Large intestine (tissue), 12 donors: ENCODE results near the gene MLLT6. TPM values are rescaled to one million over a fixed set of nuclear protein-coding genes. Genes with fewer than 3 reads are reported as not detected.

Source experiments
- DNase-seq, 2 donors: peaks; one replicate each; pipeline versions ENCODE4 v3.0.0 to v3.0.0-alpha.2; 2013
- H3K27ac ChIP-seq: one replicate; pipeline ENCODE4 v1.5.1; 2013; ENCODE audit warnings: low read length
- H3K27me3 ChIP-seq: 2 replicates; pipeline ENCODE4 v1.6.1; 2013; ENCODE audit warnings: low read length; ENCODE audit not compliant: control insufficient read depth, insufficient read depth
- H3K36me3 ChIP-seq: 2 replicates; pipeline ENCODE4 v1.6.1; 2013; ENCODE audit warnings: low read length; ENCODE audit not compliant: control insufficient read depth, insufficient read depth
- H3K4me1 ChIP-seq: one replicate; pipeline ENCODE4 v1.6.1; 2013; ENCODE audit warnings: low read length; ENCODE audit not compliant: control insufficient read depth, insufficient read depth
- H3K4me3 ChIP-seq: one replicate; pipeline ENCODE4 v1.5.1; 2013; ENCODE audit warnings: low read length
- H3K9me3 ChIP-seq: one replicate; pipeline ENCODE4 v1.6.1; 2013; ENCODE audit warnings: mild to moderate bottlenecking, low read depth, low read length, moderate library complexity; ENCODE audit not compliant: control insufficient read depth
- WGBS: methylation state at CpG from one replicate; pipeline ENCODE4 v1.1.5; 2013; ENCODE audit warnings: low lambda C conversion rate; ENCODE audit not compliant: insufficient coverage; 5-methylcytosine and 5-hydroxymethylcytosine counted together
- long read RNA-seq, 11 donors: transcript quantifications; one replicate each; lab custom pipeline, GENCODE V29; 2026
- polyA plus RNA-seq: library from polyadenylated mRNA; unstranded; fragments of 120-200 nt; gene quantifications from one replicate; pipeline ENCODE4 v1.2.1, GENCODE V29; 2013

Gene MLLT6
- 98.2 TPM for polyA plus RNA-seq
- long read RNA-seq, donor 1, transcript MLLT6-205 (1 exons, 2,937 nt) = major isoform, 54 of 61 reads
- long read RNA-seq, donor 1, partial matches to known transcripts = 5 of 61 reads
- long read RNA-seq, donor 1, other reads (novel, unspliced or antisense) = 0 of 61 reads
- long read RNA-seq, donor 2, transcript MLLT6-209 (9 exons, 1,556 nt) = minor isoform, 6 of 130 reads
- long read RNA-seq, donor 2, transcript MLLT6-205 (1 exons, 2,937 nt) = major isoform, 110 of 130 reads
- long read RNA-seq, donor 2, partial matches to known transcripts = 11 of 130 reads
- long read RNA-seq, donor 2, other reads (novel, unspliced or antisense) = 0 of 130 reads
- long read RNA-seq, donor 3 = 0 reads
- long read RNA-seq, donor 4, transcript MLLT6-205 (1 exons, 2,937 nt) = major isoform, 9 of 9 reads
- long read RNA-seq, donor 4, partial matches to known transcripts = 0 of 9 reads
- long read RNA-seq, donor 4, other reads (novel, unspliced or antisense) = 0 of 9 reads
- long read RNA-seq, donor 5, full-length matches to known transcripts = 43 of 43 reads
- long read RNA-seq, donor 5, partial matches to known transcripts = 0 of 43 reads
- long read RNA-seq, donor 5, other reads (novel, unspliced or antisense) = 0 of 43 reads
- long read RNA-seq, donor 6, transcript MLLT6-205 (1 exons, 2,937 nt) = major isoform, 70 of 88 reads
- long read RNA-seq, donor 6, partial matches to known transcripts = 11 of 88 reads
- long read RNA-seq, donor 6, other reads (novel, unspliced or antisense) = 0 of 88 reads
- long read RNA-seq, donor 7, transcript MLLT6-205 (1 exons, 2,937 nt) = major isoform, 38 of 42 reads
- long read RNA-seq, donor 7, partial matches to known transcripts = 0 of 42 reads
- long read RNA-seq, donor 7, other reads (novel, unspliced or antisense) = 0 of 42 reads
- long read RNA-seq, donor 8, transcript MLLT6-205 (1 exons, 2,937 nt) = major isoform, 52 of 91 reads
- long read RNA-seq, donor 8, partial matches to known transcripts = 34 of 91 reads
- long read RNA-seq, donor 8, other reads (novel, unspliced or antisense) = 0 of 91 reads
- long read RNA-seq, donor 9, transcript MLLT6-205 (1 exons, 2,937 nt) = major isoform, 51 of 55 reads
- long read RNA-seq, donor 9, partial matches to known transcripts = 0 of 55 reads
- long read RNA-seq, donor 9, other reads (novel, unspliced or antisense) = 0 of 55 reads
- long read RNA-seq, donor 10, transcript MLLT6-205 (1 exons, 2,937 nt) = major isoform, 65 of 77 reads
- long read RNA-seq, donor 10, partial matches to known transcripts = 7 of 77 reads
- long read RNA-seq, donor 10, other reads (novel, unspliced or antisense) = 0 of 77 reads
- long read RNA-seq, donor 11, transcript MLLT6-205 (1 exons, 2,937 nt) = major isoform, 45 of 58 reads
- long read RNA-seq, donor 11, partial matches to known transcripts = 7 of 58 reads
- long read RNA-seq, donor 11, other reads (novel, unspliced or antisense) = 0 of 58 reads

DNA sequence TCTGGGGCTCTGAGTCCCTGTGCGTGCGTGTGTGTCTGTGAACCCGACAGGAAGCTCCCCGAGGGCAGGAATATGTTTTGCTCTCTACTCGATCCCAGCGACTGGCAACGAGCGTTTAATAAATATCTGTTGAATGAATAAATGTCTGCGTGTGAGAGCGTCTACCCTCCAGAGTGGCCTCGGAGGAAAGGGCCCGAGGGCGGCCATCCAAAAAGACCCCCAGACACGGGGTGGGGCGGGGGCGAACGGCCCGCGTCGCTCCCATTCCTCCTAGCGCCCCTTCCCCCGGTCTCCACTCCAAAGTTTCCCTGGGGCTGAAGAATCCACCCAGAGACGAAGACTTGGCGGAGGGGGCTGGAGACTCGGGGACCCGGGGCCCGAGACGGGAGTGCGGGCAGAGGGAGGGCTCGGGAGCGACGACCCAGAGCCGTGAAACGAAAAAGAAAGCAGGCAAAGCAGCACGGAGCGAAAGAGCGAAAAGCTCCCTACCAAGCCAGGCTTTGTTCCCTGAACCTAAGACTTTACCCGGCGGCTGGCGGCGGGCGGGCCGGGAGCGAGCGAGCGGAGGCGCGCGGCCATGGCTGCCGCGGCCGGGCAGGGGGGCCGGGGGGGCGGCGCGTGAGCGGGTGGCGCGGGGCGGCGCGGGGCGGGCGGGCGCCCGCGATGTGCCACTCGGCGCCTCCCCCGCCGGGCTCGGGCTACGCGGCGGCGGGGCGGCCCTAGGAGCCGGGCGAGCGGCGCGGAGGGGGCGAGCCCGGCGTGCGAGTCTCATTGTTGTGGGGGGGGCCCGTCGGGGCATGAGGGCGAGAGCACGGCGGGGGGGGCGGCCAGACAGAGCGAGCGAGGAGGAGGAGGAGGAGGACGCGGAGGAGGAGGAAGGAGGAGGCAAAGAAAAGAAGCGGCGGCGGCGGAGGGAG is at the start of gene MLLT6:
Gene MLLT6, plus strand, starts transcription at position 668 of the 917 bp plus-strand sequence. CDS start 360 bp downstream, outside the sequence.
- Histone ChIP-seq H3K4me3 (peak within 1 kb of the TSS; percentile 93), H3K9me3 (no peaks in the 10 kb centered on the region), H3K27me3 (no peaks in the 10 kb centered on the region), H3K4me1 (peaks cover 23% of the 10 kb centered on the region), H3K27ac (peak within 1 kb of the TSS; percentile 97), H3K36me3 (peaks cover 19% of the 10 kb centered on the region)
- whole genome bisulfite sequencing = no CpG with 5 or more reads among the region's 100 CpGs
- peak; percentile 71 to 89 for DNase-seq

DNA sequence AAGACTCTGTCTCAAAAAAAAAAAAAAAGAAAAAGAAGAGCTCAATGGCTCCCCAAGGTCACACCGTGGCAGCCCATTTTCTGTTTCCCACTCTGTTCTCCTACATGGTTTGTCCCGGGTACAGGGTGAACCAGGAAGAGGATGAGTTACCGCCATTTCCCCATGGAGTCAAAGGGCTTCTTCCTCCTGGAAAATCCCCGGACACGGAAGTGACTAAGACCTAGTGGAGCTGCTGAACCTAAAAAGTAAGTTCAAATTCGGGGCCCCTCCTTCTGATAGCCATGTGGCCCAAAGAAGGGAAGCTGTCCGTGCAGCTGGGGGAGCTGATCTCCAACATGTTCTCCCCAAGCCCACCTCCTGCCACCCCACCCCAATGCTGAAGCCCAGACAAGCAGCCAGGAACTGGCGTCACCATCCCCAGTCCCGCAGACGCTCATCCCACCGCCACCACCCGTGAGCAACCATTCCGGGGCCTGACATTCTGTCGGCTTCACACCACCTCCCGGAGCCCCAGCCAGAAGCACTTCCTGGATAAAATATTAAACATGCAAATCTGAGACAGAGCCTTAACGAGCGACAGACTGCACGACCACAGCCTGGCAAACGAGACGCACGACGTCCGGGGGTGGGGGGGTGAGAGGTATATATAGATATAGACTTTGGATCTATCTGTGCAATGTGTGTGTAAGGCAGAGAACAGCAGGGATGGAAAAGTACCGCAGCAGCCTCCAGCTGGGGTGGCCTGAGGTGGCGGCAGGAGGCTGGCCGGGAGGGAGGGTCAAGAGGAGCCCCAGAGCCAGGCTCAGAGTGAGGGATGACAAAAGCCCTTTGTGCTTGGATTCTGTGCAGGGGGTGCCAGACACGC is 47.9 kb upstream of the MLLT6 start:
- no peaks in the 10 kb centered on the region for H3K36me3 ChIP-seq
- no peak overlapping the region for H3K27ac ChIP-seq
- peaks cover 19% of the 10 kb centered on the region for H3K27me3 ChIP-seq
- DNase-seq = no peak
- peaks cover 2% of the 10 kb centered on the region for H3K9me3 ChIP-seq
- peaks cover 5% of the 10 kb centered on the region for H3K4me1 ChIP-seq
- H3K4me3 ChIP-seq = no peak overlapping the region
- 60% methylated on average over 1 of the region's 27 CpGs for WGBS

DNA sequence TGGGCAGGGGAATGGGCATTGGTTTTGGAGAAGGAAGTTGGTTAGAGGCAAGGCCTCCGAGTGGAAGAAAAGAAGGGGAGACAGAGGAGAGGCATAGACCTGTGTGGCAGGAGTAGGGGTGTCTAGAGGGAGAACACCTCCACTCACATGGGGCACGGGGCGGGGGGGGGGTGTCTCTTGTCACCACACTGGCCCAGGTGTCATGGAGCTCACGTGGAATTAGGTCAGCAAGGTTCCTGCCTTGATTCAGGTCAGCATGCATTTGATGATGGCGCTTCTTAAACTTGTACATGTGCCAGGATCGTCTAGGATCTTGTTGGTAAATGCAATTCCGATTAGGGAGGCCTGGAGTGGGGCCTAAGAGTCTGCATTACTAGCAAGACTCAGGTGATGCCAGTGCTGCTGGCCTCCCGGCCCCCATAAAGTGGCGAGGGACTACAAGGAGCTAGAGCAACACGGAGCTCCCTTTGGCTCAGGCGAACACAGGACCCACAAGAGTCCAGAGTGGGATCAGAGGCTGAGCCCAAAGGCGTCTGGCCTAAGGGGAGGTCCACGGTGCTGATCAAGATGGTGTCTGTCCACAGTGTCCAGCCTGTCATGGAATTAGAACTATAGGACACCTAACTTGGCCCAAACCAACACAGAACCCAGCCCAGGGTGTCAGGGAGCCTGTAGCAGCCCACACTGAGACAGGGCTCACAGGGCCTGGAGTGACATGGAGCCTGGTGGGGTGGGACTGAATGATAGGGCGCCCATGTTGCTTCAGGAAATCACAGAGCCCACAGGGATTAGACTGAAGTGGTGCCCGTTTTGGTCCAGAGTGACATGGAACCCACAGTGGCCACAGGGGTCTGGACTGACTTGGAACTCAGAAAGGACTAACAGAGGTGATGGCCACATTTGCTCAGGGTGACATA is 47.0 kb upstream of the MLLT6 start:
- peaks cover 5% of the 10 kb centered on the region for H3K4me1 ChIP-seq
- WGBS = no CpG with 5 or more reads among the region's 15 CpGs
- peaks cover 2% of the 10 kb centered on the region for H3K9me3 ChIP-seq
- H3K4me3 ChIP-seq = no peak overlapping the region
- no peak for DNase-seq
- H3K36me3 ChIP-seq = no peaks in the 10 kb centered on the region
- H3K27ac ChIP-seq = no peak overlapping the region
- H3K27me3 ChIP-seq = peaks cover 21% of the 10 kb centered on the region

DNA sequence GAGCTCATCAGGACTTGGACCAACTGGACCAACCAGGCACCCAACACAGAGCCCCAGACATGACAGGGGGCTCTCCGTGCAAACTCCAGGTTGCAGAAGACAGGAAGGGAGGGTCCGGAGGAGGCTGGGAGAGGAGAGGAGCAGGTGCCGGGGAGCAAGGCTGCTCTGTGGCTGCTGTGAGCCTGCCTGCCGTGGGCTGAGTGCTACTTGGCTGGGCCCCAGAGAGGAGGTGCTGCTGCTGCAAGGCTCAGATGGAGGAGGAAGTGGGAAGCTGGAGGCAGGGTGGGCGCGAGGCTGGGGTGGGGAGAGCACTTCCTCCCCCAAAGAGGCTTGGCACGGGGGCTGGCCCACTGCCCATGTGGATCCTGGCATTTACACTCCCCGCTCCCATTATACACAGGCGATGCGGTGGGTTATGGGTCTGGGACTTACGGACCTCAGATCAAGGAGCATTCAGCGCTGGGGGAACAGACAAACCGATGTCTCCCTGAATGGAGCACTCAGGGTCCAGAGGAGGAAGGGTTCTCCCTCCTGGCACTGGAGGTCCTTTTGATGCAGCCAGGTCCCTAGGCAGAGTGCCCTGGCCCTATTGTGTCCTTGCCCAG is 46.2 kb upstream of the MLLT6 start:
- Histone ChIP-seq H3K9me3 (peaks cover 2% of the 10 kb centered on the region), H3K27ac (no peak overlapping the region), H3K4me3 (no peak overlapping the region), H3K36me3 (no peaks in the 10 kb centered on the region), H3K27me3 (peaks cover 16% of the 10 kb centered on the region), H3K4me1 (peaks cover 5% of the 10 kb centered on the region)
- WGBS = no CpG with 5 or more reads among the region's 13 CpGs
- DNase-seq = no peak

DNA sequence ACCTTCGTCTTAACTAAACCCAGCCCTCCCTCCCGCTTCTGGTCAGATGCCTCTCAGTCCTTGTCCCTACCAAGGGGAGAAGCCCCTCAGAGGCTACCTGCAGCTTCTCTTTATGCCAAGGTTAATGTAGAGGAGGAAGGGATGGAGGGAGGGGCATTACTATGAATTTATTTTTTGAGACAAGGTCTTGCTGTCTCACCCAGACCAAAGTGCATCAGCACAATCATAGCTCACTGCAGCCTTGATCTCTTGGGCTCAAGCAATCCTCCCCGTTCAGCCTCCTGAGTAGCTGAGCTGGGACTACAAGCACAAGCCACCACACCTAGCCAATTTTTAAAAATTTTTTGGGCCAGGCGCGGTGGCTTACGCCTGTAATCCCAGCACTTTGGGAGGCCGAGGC is 45.7 kb upstream of the MLLT6 start:
- no peak for DNase-seq
- WGBS = no CpG with 5 or more reads among the region's 7 CpGs
- H3K4me1 ChIP-seq = peaks cover 5% of the 10 kb centered on the region
- no peak overlapping the region for H3K27ac ChIP-seq
- H3K27me3 ChIP-seq = peaks cover 10% of the 10 kb centered on the region
- H3K9me3 ChIP-seq = peaks cover under 1% of the 10 kb centered on the region
- no peaks in the 10 kb centered on the region for H3K36me3 ChIP-seq
- H3K4me3 ChIP-seq = no peak overlapping the region

DNA sequence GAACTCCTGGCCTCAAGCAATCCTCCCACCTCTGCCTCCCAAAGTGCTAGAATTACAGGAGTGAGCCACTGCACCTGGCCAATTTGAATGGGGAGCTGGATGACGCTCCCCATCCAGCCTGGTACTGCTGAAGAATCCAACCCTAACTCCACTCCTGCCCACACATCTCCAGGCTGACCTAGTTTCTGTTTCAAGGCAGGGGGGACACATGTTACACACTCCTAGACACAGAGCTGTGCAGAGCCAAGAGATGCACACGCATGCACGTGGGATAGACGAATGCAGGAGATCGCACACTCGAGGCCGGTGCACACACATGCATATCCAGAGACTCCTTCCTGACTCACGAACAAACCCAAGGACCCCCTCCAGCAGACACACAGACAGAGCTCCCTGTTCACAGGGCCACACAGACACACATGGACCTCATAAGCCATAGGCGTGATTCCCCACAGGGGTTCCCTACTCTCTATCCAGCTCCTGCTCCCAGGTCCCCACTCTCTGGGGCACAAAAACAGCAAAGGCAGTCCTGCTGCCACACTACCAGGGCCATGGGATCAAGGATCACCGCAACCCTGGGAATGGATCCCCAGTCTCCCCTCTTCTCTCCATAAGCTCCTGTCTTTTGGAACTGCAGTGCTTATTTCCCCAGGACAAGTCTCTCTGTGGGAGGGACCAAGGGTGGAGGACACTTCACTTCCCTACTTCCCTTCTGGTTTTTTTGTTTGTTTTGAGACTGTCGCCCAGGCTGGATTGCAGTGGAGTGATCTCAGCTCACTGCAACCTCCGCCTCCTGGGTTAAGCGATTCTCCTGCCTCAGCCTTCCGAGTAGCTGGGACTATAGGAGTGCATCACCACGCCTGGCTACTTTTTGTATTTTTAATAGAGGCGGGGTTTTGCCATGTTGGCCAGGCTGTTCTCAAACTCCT is 44.7 kb upstream of the MLLT6 start:
- Histone ChIP-seq H3K9me3 (no peaks in the 10 kb centered on the region), H3K4me3 (no peak overlapping the region), H3K36me3 (no peaks in the 10 kb centered on the region), H3K27me3 (peaks cover 5% of the 10 kb centered on the region), H3K27ac (no peak overlapping the region), H3K4me1 (peaks cover 5% of the 10 kb centered on the region)
- WGBS = no CpG with 5 or more reads among the region's 16 CpGs
- no peak for DNase-seq

DNA sequence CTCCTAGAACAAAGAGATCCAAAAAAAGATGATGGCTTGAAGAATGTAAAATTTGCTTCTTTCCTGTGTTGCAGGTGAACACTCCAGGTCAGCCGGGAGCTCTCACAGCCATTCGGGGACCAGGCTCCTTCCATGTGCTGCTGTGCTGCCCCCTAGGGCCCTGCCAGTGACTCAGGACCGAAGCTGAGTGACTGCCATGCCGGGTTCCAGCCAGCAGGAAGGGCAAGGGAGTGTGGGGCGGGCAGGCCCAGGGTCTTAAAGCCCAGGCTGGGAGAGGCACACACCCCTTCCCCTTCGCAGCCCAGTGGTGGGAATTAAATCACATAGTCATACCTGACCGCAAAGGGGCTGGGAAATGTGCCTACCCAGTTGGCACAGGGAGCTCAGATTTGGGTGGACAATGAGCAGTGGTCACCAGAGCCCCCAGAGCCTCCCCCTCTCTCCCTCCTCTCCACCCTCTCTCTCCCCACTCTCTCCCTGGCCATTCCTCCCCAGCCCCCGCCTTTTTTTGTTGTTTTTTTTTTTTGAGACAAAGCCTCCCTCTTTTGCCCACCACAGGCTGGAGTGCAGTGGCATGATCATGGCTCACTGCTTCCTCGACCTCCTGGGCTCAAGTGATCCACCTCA is 41.8 kb upstream of the MLLT6 start:
- Histone ChIP-seq H3K36me3 (no peaks in the 10 kb centered on the region), H3K27me3 (peaks cover 7% of the 10 kb centered on the region), H3K4me3 (no peak overlapping the region), H3K27ac (no peak overlapping the region), H3K4me1 (no peaks in the 10 kb centered on the region), H3K9me3 (no peaks in the 10 kb centered on the region)
- WGBS = no CpG with 5 or more reads among the region's 9 CpGs
- peak in 1 of 2 donors; percentile 62 for DNase-seq
